SKM-1 treated with dmso at 0.1 percent for 144 hours (cell line): ENCODE data around the gene SHC4.

ENCODE experiments used
- DNase-seq: peaks from one replicate; lab custom pipeline; 2025; ENCODE audit not compliant: unreplicated experiment; lab: John Stamatoyannopoulos, UW

The SHC4 gene, protein sequence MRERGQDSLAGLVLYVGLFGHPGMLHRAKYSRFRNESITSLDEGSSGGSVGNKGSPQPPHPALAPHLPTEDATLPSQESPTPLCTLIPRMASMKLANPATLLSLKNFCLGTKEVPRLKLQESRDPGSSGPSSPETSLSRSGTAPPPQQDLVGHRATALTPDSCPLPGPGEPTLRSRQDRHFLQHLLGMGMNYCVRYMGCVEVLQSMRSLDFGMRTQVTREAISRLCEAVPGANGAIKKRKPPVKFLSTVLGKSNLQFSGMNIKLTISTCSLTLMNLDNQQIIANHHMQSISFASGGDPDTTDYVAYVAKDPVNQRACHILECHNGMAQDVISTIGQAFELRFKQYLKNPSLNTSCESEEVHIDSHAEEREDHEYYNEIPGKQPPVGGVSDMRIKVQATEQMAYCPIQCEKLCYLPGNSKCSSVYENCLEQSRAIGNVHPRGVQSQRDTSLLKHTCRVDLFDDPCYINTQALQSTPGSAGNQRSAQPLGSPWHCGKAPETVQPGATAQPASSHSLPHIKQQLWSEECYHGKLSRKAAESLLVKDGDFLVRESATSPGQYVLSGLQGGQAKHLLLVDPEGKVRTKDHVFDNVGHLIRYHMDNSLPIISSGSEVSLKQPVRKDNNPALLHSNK

DNA sequence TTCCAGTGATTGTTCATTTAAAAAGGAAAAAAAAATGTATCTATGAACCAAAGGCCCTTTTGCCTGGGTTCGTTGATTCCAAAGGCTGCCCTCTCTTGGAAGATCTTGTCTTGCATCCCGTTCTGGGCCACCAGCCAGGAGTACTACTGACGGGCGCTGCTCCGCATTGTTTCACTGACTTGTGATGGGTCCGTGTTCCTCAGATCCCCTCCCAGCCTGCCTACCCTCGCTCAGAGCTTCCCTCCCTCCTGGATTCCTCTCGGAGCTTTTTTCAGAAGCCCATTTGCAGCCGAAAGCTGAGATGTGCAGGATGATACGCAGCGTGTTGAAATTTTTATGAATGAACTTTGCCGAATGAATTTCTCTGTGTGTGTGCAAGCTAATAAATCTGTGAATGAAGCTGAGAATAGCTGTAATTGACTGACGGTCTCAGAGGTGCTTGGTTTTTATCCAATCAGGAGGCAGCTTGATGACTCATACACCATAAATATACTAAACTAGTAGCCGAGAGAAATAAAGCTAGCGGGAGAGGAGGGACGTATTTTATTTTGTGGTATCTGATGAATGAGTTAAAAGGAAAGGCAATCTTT, at the start of gene SHC4:
TSS of gene SHC4 (minus strand) at position 396 of the 590 bp plus-strand sequence. CDS start 904 bp downstream, outside the sequence.
- no peak for DNase-seq

DNA sequence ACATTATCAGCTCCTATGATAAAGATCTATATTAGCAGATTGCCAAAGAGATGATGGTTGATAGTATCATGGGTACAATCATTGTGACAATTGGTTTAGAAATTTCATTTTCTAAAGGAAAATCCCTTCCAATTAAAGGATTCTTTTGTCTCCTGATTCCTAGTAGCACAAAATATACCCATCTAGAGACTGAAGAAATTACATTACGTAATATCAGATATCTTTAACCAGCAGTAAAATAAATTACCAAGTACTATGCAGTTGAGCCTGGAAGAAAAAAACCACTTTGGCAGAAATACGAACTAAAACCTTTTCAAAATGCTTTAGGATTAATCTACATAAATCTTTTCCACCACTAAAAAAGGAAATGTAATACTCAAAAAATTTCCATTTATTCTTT, 35.6 kb upstream of the SHC4 start:
- DNase-seq = no peak

DNA sequence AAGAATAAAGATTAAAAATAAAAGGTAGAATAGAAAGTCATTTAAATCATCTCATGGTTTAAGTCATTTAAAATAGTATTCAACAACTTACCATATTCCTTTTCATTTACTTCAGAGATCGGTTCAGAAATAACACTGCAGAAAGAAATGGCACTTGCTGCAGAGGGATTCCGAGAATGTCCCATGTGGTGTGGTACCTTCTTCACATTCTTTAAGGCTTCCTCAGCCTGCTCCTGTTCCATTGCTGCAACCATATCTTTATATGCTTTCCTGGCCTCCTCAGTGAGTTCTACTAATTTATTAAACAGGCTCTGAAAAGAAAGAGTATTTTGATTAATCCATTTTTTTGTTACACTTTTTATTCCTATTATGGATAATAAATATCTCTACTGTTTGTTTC, 32.6 kb upstream of the SHC4 start:
- no peak for DNase-seq

DNA sequence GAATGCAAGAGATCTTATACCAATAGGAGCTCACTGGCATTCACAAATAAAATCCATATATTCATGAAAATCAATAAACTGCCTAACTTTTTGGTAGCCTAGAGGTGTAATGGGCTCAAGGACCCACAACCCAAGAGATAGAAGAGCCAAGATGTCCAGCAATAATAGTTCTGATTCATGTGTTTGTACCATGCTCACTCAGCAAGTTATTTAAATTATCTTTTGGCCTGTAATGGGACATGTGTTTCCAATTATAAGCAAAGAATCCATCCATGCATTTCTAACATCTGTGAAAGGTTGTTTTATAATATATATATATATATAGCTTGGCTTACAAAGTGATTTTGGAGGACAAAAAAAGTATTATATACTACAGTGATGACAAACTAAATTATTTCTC, 29.7 kb upstream of the SHC4 start:
- DNase-seq = no peak

DNA sequence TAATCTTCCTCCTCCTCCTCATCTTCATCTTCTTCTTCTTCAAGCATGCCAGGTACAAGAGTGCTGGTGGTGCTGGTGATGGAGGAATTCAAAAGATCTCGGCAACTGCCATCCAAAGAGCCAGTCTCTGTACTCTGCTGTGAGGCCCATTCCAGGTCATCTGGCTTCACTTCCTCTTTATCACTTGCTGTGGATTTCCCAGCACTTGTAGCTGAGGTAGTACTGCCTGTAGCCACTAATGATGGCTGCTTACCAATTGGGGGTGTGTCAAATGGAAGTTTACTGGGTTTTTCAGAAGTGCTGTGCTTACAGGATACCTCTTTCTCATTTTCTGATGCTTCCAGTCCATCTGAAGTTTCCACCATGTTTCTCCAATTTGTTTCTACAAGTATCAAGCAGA, 28.8 kb upstream of the SHC4 start:
- DNase-seq = peak; percentile 37

DNA sequence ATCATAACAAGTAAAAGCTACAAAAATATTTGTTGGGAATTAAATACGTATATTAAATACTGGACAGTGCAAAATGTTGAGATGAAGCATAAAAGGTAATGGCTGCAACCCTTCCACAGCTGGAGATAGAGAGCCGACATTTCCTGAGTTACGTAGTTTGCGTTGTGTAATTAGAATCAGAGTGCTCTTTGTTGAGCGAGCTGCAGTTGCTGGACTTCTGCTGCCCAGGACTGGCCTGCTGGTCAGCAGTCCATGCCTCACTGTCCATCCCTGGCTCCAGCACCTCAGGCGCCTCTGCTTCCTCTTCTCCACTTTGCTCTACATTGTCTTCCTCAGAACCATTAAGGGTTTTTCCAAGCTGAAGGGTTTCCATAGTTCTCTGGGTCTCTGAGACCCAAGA, 28.4 kb upstream of the SHC4 start:
- no peak for DNase-seq

DNA sequence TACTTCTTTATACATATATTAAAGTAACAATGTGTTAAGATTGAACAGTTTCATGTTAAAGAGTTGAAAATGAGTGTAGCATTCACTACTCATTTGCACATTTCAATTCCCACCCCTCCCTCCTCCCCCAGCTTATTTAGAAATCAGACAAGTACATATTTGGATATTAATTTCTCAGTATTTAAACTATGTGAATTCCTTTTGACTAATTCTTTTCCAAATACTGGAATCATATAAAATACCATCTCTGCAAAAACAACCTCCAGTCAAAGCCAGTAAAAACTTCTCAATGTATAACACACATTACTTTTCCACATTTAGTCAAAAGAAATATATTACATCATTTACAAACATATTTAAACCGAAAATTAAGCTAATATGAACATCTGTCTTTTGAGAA, 25.5 kb upstream of the SHC4 start:
- DNase-seq = no peak

DNA sequence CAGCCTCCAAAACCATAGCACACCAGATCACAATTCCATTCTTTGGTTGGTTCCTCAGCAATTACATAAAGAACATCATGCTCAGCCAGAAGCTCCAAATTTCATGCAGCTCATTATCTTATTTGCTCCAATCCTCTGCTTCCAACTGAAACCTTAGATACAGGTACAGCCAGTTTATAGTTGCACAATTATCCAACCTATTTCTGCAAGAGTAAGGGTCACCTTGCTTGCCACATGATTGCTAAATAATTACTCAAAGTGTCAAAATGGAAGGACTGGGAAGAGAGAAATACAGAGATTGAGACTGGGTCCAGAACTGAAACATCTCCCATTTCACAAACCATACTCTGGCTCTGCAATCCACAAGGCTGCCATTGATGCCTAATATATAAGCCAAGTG, 23.4 kb upstream of the SHC4 start:
- no peak for DNase-seq

DNA sequence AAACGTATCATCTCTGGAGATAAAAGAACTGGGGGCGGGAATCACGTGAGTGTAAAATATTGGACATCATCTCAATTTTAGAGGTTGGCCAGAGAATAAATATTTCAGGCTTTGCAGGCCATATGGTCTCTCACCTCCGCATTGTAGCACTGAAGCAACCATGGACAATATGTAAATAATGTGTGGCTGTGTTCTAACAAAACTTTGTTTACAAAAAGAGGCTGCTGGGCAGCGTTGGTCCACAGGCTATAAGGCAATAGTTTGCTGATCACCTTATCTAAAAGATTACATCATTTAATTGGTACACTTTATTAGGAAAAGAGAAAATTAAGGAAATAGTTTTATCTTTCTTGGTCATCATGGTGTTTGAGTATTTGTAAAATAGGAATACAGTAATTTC, 22.5 kb upstream of the SHC4 start:
- DNase-seq = no peak

DNA sequence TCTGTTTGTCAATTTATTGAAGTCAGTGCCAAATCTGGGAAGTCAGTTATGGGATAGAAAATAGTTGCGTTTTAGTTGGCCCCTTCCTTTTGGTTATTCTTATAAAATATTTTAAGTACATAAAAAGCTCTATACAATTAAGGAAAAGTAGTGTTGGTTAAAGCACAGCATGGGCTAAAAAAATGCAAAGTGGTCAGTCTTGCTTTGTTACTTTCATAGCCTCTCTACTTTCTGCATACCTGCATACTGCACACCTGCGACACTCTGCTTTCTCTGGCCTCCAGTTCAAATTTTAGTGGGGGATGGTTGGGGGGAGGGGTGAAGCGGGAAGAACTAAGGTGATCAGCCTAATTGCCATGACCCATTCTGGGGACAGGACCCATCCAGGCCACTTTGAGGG, 21.8 kb upstream of the SHC4 start:
- DNase-seq = no peak

DNA sequence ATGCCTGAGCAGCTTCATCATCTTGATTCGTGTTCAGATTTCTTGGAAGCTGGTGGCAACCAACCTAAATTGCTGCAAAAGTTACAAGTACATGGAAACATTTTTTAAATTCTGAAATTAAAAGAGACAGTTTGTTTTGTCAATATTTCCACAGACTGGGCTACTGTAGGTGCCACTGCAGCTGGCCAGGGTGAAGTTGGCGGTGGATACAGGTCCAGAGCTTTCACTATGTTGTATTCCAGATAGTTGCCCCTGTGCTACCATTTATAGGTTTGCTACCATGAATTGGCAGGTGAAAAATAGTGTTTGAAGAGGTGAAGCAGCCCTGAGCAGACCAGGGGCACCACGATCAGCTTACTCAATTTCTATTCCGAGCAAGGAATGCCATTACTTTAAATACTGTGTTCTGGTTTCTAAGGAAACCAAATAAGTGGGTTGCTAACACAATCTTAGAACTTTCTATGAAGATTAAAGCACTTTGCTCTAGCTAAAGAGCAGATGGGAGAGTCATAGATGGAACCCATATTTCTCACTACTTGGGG, 21.2 kb upstream of the SHC4 start:
- DNase-seq = no peak

DNA sequence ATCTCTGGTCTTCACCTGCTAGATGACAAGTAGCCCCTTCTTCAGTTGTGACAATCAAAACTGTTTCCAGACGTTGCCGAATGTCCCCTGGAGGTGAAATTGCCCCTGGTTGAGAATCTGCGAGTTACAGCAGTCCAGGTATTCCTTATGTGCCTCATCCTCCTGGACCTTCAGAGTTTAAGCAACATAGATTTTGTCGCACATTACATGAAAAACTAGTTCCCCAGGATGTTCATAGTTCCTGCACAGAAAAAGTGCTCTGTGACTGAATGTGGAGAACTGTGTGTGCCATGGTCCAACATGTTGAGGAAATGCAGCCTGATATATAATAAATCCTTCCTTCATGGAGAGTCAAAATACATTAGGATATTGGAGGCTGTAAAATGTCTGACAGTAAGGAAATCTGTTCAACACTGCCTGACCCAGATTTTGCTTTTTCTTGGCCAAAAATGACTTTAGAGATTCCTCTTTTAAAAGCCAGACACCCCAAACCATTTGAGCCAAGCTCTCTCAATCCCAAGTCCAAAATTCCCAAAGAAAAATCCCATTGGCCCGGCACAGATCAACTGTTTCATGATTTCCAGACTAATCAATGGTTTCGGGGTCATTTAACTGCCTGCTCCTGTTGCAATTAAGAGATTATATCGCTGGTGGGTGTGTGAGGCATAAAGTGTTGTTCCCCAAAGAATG, 20.4 kb upstream of the SHC4 start:
- DNase-seq = no peak

DNA sequence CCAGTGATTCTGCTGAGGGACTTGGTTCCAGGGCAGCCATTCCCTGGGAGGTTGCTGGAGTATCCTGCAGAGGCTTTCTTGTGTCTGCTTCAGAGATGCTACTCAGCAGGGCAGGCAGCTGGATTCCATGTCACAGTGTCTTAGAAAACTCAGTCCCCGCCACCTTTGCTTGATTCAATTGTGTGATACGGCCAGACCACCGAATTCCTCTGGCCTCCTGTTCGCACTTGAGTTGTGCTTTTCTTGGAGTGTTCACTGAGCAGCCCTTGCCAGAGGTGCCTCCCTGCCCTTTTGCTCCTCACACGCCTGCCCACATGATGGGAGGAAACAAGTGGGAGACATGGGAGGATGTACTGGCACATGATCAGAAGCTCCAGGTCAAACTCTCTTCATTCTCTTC, 19.6 kb upstream of the SHC4 start:
- DNase-seq = no peak

DNA sequence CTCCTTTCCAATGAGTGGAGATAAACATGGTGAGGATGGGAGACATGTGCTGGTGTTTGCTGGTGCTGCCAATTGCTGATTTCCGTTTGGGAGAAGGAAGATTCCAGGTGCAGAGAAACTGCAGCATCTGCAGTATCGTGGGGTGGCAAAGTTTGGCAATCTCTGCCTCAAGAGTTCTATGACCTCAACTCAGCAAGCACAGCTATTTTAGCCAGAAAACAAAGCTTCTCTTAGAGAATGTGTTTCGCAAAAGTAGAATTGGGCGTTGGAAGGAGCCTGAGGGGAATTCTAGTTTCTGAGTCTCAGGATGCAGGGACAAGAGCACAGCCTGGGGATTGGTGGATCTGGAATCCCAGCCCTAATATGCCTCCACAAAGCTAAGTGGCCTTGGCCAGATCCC, 18.2 kb upstream of the SHC4 start:
- DNase-seq = no peak

DNA sequence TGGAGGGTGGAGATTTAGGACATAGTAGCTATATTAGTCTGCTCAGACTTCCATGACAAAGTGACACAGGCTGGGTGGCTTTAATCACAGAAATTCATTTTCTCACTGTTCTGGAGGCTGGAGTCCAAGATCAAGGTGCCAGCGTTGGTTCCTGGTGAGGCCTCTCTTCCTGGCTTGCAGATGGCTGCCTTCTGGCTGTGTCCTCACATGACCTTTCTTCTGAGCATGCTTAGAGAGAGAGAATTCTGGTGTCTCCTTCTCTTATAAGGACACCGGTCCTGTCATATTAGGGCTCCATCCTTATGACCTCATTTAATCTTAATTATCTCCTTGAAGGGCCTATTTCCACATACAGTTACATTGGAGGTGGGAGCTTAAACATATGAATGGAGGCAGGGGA, 14.9 kb upstream of the SHC4 start:
- DNase-seq = no peak

DNA sequence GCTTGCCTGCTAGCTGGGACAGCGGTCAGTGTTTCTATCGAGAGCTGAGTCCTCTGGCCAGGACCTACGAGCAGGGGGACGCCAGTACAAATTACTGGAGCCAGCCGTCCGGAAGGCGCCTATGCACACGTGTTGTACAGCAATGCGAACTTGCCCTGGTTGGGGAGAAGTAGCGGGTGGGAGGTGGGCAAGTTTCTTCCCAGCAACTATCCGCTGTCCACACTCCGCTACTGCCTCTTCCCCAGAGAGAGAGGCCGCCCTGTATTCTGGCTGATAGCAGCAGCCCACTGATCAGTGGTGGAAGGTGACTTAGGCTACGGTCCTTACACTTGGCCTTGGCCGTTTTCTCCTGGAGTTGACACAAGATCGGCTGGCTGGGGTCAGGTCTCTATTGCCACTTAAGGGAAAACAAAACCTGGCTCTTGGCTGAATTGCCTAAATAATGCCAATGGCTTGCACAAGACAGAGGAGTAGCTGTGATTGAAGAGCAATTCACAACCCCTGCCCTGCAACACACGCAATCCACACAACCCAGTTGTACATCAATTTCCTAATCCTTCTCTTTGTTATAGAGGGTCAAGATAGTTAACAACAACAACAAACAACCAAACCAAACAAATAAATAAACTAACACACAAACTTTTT, 12.8 kb upstream of the SHC4 start:
- DNase-seq = no peak

DNA sequence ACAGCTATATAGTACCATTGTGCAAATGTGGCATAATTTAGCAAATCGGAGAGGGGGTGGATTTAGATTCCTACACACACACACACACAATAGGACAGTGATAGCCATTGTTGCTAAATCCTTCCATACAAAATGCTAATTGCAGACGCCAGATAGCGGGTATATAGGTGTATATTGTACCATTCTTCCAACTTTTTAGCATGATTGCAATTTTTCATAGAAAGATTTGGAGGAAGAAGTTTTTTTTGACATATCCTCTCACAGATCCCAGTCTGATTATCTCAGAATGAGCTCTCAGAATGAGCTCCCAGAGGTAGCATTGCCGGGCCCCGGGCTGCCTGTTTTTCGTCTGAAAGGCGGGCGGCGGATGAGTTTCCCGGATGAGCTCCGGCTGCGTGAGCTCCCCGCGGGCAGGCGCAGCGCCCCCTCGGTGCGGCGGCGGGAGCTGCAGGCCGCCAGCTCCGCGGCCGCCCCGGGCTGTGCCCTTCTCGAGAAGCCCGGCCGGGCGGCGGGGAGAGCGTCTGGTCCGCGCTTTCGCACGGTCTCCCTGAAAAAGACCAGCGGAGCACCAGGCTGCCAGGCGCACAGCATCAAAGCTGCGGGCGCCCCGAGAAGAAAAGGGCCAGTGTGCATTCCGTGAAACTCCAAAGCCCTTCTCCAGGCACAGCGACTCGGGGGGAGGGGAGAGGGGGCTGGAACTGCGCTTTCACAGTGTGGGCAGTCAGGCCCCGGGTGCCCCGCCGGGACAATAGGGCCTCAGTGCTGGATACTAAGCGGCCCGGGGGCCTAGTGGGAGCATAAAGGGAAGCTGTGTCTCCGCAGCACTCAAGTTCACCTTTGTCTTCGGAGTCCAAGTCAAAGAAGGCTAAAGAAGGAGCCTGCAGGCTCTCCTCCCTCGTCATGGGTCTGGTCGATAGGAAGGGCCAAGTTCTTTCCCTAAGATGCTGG, 12.0 kb upstream of the SHC4 start:
- DNase-seq = peak; percentile 76

DNA sequence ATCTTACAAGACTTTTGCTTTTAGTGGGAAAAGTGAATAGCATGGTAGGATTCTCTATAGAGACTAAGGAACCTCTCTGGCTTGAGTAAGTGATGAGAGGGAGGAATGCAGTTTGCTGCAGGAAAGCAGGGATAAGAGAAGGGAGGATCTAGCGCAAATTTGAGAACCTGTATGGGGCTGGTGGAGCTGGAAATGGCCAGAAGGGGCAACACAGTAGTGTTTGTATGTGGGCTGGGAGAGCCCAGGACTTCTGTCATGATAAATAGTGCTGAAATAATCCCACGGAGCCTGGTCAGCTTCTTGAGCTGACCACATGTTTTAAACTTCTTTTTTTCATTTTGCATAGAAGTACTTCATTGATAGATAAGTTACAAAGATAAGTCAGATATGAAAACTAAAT, 11.2 kb upstream of the SHC4 start:
- DNase-seq = no peak

DNA sequence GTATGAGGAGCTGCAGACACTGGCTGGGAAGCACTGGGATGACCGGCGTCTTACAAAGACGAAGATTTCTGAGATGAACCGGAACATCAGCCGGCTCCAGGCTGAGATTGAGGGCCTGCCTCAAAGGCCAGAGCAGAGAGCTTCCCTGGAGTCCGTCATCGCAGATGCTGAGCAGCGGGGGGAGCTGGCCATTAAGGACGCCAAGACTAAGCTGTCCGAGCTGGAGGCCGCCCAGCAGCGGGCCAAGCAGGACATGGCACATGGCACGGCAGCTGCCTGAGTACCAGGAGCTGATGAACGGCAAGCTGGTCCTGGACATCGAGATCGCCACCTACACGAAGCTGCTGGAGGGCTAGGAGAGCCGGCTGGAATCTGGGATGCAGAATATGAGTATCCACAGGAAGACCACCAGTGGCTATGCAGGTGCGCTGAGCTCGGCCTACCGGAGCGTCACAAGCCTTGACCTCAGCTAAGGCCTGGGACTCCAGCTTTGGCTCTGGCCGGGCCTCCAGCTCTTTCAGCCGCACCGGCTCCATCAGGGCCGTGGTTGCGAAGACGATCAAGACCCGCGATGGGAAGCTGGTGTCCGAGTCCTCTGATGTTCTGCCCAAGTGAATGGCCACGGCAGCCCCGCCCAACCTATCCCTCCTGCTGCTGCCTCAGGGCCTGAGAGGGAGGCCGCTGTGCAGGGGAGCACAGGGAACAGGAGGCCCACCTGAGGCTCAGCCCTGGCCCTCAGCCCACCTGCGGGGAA, 9.2 kb upstream of the SHC4 start:
- DNase-seq = no peak
